NCI-H510A treated with DMSO at 0.1 percent for 48 hours (cell line): ENCODE results near the gene ZNF827.

Experiments used
- DNase-seq: peaks from one replicate; lab custom pipeline; 2025; lab: John Stamatoyannopoulos, UW

Gene ZNF827

DNA sequence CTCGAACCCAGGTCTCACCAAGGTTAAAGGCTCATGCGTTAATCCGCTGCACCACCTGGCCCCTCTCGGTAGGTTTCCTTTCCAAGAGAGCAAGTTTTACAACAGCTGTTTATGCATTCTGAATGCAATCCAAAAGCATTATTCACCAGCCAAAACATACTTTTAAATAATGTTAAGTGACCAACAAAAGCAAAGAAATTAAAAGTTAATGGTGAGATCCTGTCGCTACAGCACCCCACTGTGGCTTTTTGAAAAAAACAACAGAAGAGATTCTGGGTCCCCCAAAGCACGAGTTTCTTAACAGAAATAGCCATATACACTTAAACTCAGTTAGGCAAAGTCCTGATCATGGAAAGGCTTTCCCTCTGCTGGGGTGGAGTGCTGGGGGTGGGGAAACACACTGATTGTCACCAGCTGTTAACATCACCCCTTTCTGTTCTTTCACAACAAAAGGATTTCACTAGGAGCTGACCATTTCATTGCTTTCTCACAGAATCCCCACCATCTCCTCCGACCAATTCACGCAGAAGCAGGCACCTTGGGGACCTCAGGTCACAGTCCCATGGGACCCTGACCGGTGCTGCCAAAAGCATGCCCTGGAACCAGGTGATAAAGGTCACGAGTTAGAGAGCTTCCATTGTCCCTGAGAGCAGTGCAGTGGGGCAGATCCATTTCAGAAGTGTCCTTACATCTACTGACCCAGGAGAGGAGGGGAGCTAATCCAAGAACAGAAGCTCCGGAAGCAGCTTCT lies 51.2 kb downstream of the ZNF827 start:
- no peak for DNase-seq

DNA sequence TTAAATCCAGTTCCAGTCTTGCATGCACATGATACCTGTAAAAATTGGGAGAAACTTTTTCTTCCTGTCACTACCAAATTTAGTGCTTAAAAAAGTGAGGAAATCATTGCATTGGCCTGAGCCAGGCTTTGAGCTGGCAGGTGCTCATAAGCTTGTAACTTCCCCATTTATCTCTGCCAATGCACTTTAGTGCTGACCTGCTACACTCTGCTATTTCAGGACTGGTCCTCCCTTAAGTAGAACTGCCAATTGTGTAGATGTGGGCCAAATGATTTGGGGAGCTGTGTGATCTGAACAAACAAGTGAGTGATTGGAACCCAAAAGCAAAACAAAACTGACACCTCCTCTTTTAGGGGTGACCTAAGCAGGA lies 51.8 kb downstream of the ZNF827 start:
- no peak for DNase-seq

DNA sequence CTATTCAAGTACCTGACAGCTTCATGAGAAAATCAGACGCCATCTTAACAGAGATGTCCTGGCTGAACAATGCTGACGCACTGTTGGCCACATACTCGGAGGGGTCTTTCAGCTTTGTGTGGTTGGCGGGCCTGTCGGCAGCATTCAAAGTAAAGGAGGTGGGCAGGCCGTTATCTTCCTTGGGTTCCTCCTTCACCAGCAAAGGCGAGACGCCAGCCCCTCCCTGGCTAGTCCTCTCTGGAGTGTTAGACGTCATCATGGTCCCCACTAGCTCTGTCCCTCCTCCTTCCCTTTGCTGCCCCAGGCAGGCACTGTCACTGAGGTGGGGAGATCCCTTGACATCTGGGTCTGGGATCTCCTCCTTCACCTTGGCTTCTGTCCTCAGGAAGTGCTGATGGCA lies 53.0 kb downstream of the ZNF827 start:
- DNase-seq = no peak

GRCh38 chr4:145884775-145885174 lies 53.8 kb downstream of the ZNF827 start:
- DNase-seq = no peak

DNA sequence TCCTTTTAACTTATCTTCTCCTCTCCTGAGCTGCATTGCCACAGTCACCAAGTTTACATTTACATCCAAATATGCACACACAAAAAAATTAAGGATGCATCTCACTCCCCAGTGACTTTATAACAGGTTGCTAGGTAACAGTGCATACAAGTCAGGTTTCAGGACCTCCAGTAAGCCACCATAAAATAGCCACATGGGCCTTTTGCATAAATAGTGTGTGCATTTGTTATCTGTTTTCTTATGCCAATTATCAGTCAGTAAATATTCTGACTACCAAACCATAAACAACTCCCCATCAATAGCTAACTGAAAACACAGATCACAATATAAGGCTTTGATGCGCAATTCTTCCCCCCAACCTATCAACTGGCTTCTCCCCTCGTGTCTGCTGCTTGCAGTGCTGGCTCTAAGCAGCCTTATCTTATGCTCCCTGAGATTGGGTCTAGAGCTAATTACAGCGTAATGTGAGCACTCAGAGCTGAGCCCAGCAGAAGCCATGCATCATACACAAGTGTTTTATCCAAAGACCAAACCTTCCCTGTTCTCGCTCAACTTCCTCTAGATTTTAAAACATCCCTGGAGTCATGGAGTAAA lies 55.4 kb downstream of the ZNF827 start:
- no peak for DNase-seq

DNA sequence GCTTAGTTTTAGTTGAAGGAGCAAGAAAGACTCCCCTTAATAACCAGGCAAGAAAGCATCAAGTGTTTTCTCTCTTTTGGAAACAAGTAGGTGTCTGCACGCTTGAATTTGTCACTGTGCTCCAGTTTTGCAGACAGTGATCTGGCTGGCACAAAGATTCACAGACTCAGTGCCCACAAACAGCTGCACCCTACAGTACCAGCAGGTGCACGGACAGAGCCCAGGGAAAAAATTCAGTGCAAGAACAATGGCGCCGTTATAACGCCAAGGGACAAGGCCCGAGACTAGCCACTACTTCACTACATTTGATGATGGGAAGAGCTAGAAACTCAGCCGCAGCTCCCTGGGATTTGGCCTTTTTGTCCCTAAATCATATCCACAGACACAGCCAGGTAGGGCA lies 56.0 kb downstream of the ZNF827 start:
- DNase-seq = peak; percentile 31

DNA sequence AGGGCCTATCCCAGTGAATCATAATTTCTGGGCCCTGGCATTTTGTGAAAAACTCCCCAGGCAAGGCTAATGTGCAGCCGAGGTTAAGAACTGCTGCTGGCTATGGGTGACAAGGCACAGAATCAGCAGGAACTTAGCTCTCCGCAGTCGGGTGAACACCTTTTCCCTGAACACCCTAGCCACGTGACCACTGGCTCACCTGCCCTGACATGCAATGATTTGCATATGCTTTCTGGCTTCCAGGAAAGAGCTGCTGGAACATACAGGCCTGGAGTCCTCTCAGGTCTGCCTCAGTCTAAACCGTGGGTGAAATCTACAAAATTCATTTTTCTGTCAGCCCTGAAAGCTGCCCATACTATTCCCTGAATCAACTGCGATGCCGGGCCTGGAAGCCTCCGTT lies 56.6 kb downstream of the ZNF827 start:
- DNase-seq = peak; percentile 84

- no peak for DNase-seq
These were observed 57.0 kb downstream of the ZNF827 start for GRCh38 chr4:145881576-145881975.

GRCh38 chr4:145880355-145880960 lies 58.2 kb downstream of the ZNF827 start:
- DNase-seq = no peak

DNA sequence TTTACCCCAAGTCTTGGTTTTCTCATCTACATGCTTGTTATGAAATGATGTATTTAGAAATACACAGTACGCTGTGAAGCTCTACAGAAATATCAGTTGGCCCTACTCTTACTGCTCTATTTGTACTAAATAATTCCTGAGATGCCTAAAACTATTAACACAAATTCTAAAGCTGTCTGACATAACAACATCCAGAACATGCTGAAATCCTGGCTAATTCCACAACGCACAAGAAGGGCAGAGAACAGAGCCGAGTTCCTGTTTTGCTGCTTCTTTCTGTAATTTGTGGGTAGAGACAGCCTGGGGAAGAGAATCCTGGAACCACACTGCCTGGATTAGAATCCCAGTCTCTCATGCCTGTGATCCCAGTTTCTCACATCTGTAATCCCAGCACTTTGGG lies 59.0 kb downstream of the ZNF827 start:
- no peak for DNase-seq

GRCh38 chr4:145878501-145879435 lies 59.9 kb downstream of the ZNF827 start:
- DNase-seq = no peak

GRCh38 chr4:145876531-145877180 lies 62.0 kb downstream of the ZNF827 start:
- DNase-seq = no peak

DNA sequence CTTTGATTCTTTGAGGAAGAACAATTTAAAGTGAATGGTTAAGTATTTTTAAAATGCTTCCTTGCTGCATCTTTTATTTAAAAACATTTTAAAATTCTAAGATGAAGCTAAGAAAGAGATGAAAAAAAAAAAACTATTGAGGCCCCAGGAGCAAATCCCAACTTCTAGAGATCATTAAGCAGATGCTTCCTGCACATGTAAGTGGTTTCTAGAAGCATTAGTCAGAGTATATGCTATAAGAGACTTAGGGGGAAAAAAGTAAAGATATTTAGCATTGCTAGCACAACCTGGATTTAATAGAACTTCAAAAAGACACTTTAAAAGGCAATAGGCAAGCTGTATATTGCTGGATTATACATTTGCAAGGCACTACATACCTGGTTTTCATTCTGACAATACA lies 64.7 kb downstream of the ZNF827 start:
- no peak for DNase-seq

DNA sequence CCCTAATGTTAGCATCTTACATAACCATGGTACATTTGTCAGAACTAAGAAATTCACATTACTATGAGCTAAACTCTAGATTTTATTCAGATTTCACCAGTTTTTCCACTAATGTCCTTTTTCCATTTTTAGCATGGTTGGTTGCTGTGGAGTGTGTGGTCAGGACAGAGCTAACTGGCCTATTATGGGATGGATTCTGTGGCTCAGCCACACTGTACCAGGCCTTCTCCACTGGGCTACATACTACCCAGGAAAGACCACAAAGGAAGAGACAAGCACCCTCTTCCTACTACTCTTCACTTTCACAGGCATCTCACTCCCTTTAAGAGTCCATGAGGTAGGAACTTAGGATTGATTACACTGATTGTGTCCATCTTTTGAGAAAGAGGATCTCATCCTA lies 67.4 kb downstream of the ZNF827 start:
- DNase-seq = no peak

DNA sequence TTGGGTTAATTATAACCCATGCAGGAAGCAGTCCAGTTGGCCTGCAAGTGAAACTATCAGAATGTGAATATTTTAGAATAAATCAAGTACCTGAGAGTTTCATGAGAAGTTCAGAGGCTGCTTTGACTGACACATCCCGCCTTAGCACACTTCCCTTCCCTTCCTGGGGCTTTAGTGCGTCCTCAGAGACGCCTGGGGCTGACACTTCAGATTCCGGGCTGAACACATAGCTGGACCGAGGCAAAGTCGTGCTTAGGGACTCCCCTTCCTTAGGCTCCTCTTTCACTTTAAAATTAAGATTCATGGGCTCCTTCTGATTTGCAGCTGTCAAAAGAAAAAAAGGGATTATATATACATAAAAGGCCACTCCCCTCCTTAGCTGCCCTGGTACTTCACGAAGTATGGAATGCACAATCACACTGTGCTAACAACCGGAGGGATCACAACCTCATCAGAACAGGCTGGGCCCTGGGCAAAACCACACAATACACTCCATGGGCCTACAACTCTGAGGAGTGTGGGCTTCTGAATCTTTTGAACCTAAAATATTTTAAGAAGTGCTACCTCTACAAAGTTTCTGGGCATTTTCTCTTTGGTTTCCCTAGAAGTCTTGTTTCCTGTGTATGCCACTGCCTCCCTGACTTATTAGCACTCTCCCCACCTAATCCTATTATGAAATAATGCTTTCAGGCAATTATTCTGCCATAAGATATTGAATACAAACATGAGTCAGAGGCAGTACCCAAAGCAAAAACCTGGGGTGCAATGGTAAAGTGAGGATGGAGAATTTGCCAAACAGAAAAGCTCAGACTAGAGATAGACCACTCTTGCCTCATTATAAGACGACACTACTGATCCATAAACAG lies 68.2 kb downstream of the ZNF827 start:
- DNase-seq = no peak

- no peak for DNase-seq
These were observed 69.8 kb downstream of the ZNF827 start for GRCh38 chr4:145868637-145869409.

GRCh38 chr4:145867406-145867805 lies 71.2 kb downstream of the ZNF827 start:
- no peak for DNase-seq

GRCh38 chr4:145866991-145867390 lies 71.6 kb downstream of the ZNF827 start:
- DNase-seq = no peak

GRCh38 chr4:145865274-145865941 lies 73.2 kb downstream of the ZNF827 start:
- no peak for DNase-seq

DNA sequence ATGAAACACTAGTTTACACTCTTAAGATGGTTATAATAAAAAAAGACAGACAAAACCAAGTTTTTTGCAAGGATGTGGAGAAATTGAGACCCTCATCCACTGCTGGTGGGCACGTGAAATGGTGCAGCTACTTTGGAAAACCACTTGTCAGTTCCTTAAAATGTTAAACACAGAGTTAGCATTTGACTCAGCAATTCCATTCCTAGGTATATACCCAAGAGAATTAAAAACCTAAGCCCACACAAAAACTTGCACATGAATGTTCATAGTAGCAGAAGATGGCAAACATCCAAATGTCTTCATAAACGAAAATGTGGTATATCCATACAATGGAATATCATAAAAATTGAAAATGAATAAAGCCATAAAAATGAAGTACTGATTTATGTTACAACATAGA lies 75.4 kb downstream of the ZNF827 start:
- no peak for DNase-seq
